HK-2 (cell line): ENCODE results near the gene ZNF831.

Experiments
- DNase-seq: peaks from one replicate; pipeline ENCODE4 v3.0.0-alpha.2; 2018; ENCODE audit not compliant: unreplicated experiment

Gene ZNF831

GRCh38 chr20:59157531-59157930, 6.1 kb upstream of the ZNF831 start:
- no peak for DNase-seq

DNA sequence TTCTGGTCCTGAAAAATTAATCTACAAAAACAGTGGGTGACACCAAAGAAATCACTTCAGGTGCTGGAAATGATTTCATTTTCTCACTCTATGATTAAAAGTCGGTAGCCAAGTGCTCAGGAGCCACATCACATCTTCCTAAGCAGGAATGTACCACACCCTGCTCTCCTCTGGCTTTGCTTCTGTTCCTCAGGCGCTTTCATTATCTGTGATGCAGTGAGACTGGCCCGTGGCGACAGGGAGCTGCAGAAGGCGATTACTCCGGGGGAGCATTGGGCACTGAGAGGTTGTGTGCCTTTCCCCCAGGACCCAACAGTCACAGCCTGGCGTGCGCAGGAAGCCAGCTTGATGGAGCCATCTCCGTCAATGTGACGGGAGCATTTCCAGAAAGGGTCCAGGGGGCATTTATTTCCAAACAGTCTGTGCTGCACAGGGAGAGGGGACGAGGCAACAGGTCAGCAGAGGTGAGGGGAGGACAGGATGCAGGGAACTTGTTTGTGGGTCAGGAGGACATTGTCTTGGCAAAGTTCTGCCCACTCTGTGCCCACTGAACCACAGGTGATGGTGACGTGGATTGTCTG, 5.6 kb upstream of the ZNF831 start:
- no peak for DNase-seq

DNA sequence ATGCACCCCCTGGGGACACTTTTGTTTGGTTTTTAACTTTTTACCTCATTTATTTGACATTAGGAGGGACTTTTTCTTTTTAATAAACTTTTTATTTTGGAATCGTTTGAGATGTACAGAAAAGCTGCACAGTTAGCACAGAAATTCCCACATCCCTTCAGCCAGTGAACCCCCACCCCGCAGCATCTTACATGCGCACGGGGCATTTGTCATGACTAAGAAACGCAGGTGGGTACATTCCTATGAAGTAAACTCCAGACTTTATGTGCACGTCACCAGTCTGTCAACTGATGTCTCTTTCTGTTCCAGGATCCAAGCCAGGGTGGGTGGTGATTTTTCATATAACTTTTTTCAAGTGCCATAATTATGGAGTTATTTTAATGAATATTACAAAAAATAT, 4.9 kb upstream of the ZNF831 start:
- DNase-seq = no peak

DNA sequence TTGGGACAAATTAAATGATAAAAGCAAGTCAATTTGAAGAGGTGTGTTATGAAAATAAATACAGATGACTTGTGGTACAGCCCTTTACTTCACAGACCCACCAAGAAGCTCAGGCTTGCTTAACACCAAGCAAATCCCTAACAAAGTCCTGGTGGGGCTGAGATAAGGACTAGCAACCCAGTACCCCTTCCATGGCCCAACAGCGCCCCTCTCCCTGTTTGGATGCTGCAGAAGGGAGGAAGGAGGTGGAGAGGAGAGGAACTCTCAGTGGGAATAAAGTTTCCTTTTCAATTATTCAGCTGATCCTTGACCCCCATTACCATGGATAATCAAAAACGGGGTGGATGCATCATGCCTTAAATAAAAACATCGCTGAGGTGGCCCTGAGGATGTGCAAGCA, 4.5 kb upstream of the ZNF831 start:
- DNase-seq = no peak

- DNase-seq = no peak
These were observed 3.9 kb upstream of the ZNF831 start for GRCh38 chr20:59159493-59160376.

- DNase-seq = no peak
These were observed 3.1 kb upstream of the ZNF831 start for GRCh38 chr20:59160389-59161115.

- DNase-seq = no peak
These were observed 1.9 kb upstream of the ZNF831 start for GRCh38 chr20:59161721-59162120.

GRCh38 chr20:59164686-59165391, 1.2 kb downstream of the ZNF831 start:
- DNase-seq = no peak

GRCh38 chr20:59165396-59165795, 1.8 kb downstream of the ZNF831 start:
- no peak for DNase-seq

- DNase-seq = no peak
These were observed 2.5 kb downstream of the ZNF831 start for GRCh38 chr20:59165891-59166709.

GRCh38 chr20:59170406-59171349, 7.1 kb downstream of the ZNF831 start:
- DNase-seq = no peak

- no peak for DNase-seq
These were observed 8.4 kb downstream of the ZNF831 start for GRCh38 chr20:59171986-59172385.

DNA sequence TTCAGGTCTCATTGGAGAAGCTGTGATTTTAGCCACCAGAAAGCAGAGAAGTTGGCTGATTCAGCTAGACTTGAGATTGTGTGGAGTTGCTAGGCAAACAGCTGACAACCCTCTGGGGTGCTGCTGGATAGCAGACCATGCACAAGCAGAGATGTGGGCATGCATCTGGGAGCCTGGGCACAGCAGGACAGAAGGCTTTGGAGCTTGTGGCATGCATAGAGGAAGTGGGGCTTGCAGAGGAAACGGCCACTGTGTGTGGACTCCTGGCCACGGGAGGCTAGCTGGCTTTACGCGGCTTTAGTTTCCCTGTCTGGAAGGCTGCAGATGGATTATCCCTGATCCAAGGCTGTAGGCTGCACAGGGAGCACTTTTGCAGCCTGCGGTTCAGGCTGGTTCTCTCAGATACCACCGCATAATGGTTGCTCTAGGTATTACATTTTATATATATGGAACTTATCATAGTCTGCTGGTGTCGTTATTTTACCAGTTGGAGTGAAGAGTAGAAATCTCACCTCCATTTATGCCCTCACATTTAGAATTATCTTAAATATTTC, 10.4 kb downstream of the ZNF831 start:
- DNase-seq = no peak

DNA sequence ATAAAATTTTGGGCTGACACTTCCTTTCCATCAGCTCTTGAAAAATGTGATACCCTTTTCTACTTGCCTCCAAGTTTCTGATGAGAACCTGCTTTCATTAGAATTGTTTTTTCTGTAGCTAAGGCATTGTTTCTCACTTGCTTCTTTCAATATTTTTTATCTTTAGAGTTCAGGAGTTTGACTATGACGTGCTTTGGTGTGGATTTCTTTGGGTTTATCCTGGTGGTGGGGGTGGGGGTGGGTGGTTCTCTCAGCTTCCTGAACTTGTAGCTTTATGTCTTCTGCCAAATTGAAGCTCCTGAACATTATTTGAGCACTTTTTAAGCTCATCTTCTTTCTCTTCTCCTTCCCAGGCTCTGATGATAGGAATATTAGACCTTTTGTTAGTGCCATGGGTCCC, 11.4 kb downstream of the ZNF831 start:
- DNase-seq = no peak

- no peak for DNase-seq
These were observed 12.2 kb downstream of the ZNF831 start for GRCh38 chr20:59175861-59176260.

- DNase-seq = no peak
These were observed 13.2 kb downstream of the ZNF831 start for GRCh38 chr20:59176812-59177211.

DNA sequence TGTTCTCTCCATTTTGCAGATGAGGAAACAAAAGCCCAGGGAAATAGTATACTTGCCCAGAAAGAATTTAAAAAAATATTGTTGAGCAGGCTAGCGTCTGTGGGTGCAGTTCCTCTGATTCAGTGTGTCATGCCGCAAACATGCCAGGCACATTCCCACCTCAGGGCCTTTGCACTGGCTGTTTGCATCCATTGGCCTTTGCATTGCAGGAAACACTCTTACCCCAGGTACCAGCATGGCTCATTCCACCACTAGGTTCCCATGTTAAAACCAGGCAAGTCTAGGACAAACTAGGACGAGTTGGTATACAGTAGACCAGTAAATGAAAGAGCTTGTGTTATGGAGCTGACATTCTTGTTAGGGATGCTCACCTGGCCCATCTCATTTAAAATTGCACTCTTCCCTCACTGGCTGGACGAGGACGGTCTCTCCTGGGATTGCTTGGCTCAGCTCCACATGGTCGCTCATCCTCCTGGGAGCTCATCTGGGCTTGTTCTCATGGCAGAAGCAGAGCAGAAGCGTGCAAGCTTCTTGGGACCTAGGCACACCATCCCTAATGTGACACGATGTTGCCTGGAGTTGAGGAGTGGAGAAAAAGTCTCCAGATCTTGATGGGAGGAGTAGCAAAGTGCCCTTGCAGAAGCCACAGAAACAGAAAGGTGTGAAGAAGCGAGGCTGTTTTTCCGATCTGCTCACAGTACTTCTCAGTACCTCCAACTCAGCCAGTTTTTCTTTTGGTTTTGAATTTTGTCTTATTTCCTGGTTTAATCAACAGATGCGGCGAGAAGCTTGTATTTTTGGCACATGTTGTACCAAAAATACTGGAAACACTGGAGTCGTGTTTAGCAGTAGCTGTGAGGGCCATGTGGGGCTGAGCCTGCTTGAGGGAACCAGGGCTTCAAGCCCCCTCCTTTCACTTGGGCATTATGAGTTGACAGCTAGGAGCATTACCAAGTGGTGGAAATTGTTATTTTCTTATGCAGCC, 13.9 kb downstream of the ZNF831 start:
- no peak for DNase-seq

DNA sequence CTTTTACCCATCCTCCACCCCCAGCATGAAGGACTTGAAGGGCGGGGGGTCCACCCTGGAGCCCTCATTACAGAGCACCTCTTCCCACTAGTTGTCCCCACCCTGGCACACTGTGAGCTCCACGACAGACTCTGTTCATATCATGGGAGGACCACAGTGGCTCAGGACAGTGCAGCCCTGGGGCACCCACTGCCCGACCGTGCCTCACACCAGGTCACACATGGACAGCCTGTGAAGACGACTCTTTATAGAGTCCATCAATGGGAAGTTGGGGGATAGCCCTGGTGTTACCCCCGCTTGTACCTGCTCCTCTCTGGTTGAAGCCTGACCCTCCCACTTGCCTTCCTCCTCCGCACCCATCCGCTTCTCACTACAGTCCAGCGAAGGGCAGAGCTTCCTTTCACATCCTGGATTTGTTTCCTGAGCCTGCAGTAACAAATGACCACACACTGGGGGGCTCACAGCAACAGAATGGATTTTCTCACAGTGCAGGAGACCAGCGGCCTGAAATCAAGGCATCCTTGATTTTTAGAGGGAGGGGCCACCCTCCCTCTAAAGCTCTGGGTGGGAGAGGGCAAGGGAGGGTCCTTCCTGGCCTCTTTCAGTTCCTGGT, 15.5 kb downstream of the ZNF831 start:
- DNase-seq = no peak
